ENCODE measurements around the gene FAM171A2. TPM values are rescaled to one million over a fixed set of nuclear protein-coding genes. Genes with fewer than 3 reads are reported as not detected.

Gene FAM171A2
- total and polyA plus RNA-seq, 3 experiments from 2014 or later = 0.28 to 0.35 (median 0.33) TPM

DNA sequence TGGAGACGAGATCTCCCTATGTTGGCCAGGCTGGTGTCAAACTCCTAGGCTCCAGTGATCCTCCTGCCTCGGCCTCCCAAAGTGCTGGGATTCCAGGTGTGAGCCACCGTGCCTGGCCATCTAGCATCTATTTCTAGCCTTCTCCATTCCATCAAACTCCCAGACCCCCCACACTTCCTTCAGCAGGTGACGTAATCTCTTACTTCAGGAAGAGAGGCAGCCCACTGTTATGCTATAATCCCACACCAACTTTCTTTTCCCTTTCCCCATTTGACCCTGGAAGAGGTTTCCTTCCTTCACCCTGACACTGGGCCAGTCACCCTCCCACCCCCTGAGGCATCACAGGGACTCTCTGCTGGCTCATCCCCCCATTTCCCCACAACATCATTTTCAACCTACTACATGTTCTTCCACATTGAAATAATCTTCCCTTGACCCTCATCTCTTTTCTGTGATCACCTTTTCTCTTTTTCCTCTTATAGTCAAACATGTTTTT lies 18.2 kb upstream of the FAM171A2 start:
- POLR2A ChIA-PET = no interaction called here
- H3K9me3 Mint-ChIP-seq = no peaks in the 10 kb centered on the region
- H3K4me3 ChIP-seq (ENCODE audit: low read length) = no peak overlapping the region
- H3K36me3 ChIP-seq (ENCODE audit: insufficient read depth, low read length) = no peaks in the 10 kb centered on the region
- H3K27ac ChIP-seq (ENCODE audit: low read depth, low read length) = no peak overlapping the region
- H3K27ac Mint-ChIP-seq = no peak overlapping the region
- H3K4me1 ChIP-seq (ENCODE audit: insufficient read depth, low read length) = peaks cover 10% of the 10 kb centered on the region
- H3K27me3 Mint-ChIP-seq = peaks cover 15 to 44% of the 10 kb centered on the region in 2 donors
- peaks cover 8% of the 10 kb centered on the region for H3K27me3 ChIP-seq (ENCODE audit: insufficient read depth, low read length, poor library complexity, severe bottlenecking)
- DNase-seq = no peak
- CTCF ChIA-PET = interaction anchor here (0.6 kb wide), 1 partner anchor 12 kb away, joined by 3 read pairs; no protein-coding TSS in a partner anchor
- no peak overlapping the region for H3K4me3 Mint-ChIP-seq
- no peaks in the 10 kb centered on the region for H3K9me3 ChIP-seq (ENCODE audit: low read length)
- H3K36me3 Mint-ChIP-seq = no peaks in the 10 kb centered on the region
- peaks cover 9 to 22% (median 15%) of the 10 kb centered on the region in 3 donors for H3K4me1 Mint-ChIP-seq

DNA sequence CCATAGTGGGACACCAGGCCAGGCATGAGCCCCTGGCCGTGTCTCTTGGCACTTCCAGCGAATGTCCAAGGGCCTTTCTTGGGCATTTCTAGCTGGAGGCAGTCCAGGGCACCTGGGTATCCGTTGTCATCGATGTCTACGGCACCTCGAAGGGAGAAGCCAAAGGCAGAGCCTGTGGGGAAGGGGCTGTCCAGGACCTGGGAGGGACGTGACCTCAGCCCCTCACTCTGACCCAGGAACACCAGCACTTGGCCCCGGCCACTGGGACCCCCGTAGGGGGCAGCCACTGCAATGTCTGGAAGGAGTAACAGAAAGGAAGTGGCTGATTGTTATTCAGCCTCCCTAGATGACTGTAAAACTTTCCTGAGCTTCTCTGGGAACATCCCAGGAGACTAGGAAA lies 17.1 kb upstream of the FAM171A2 start:
- Mint-ChIP-seq H3K27me3 (peaks cover 11 to 45% of the 10 kb centered on the region in 2 donors), H3K4me1 (peaks cover 3 to 14% (median 9%) of the 10 kb centered on the region in 3 donors), H3K27ac (no peak overlapping the region), H3K36me3 (no peaks in the 10 kb centered on the region), H3K4me3 (no peak overlapping the region), H3K9me3 (no peaks in the 10 kb centered on the region)
- ChIA-PET CTCF (no interaction called here), POLR2A (no interaction called here)
- Histone ChIP-seq H3K9me3 (ENCODE audit: low read length) (no peaks in the 10 kb centered on the region), H3K27me3 (ENCODE audit: insufficient read depth, low read length, poor library complexity, severe bottlenecking) (peaks cover 3% of the 10 kb centered on the region), H3K36me3 (ENCODE audit: insufficient read depth, low read length) (no peaks in the 10 kb centered on the region), H3K4me1 (ENCODE audit: insufficient read depth, low read length) (peaks cover 3% of the 10 kb centered on the region), H3K4me3 (ENCODE audit: low read length) (no peak overlapping the region), H3K27ac (ENCODE audit: low read depth, low read length) (no peak overlapping the region)
- no peak for DNase-seq

DNA sequence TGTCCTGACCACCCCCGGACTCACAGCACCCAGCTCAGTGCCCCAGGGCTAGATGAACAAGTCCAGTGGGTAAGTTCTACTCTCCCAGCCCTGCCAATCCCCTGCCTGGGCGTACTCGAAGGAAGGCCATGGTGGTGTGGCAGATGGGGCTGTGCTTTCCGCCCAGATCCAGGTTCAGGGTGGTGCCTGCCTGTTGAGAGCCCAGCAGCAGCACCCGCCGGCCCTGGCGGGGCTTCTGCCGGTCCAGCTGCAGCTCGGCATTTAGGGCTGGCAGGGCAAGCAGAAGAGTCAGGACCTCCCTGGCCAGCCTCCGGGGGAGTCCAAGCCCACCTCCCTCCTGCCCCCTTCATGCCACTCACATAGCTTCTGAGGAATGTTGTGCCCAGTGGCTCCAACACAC lies 16.2 kb upstream of the FAM171A2 start:
- Mint-ChIP-seq H3K9me3 (no peaks in the 10 kb centered on the region), H3K4me3 (no peak overlapping the region), H3K4me1 (peaks cover 3 to 12% (median 7%) of the 10 kb centered on the region in 3 donors), H3K27ac (no peak overlapping the region), H3K36me3 (no peaks in the 10 kb centered on the region), H3K27me3 (peaks cover 12 to 44% of the 10 kb centered on the region in 2 donors)
- no peak overlapping the region for H3K4me3 ChIP-seq (ENCODE audit: low read length)
- no peaks in the 10 kb centered on the region for H3K27me3 ChIP-seq (ENCODE audit: insufficient read depth, low read length, poor library complexity, severe bottlenecking)
- H3K4me1 ChIP-seq (ENCODE audit: insufficient read depth, low read length) = no peaks in the 10 kb centered on the region
- POLR2A ChIA-PET = no interaction called here
- no peaks in the 10 kb centered on the region for H3K36me3 ChIP-seq (ENCODE audit: insufficient read depth, low read length)
- H3K9me3 ChIP-seq (ENCODE audit: low read length) = no peaks in the 10 kb centered on the region
- H3K27ac ChIP-seq (ENCODE audit: low read depth, low read length) = no peak overlapping the region
- no peak for DNase-seq
- CTCF ChIA-PET = no interaction called here

DNA sequence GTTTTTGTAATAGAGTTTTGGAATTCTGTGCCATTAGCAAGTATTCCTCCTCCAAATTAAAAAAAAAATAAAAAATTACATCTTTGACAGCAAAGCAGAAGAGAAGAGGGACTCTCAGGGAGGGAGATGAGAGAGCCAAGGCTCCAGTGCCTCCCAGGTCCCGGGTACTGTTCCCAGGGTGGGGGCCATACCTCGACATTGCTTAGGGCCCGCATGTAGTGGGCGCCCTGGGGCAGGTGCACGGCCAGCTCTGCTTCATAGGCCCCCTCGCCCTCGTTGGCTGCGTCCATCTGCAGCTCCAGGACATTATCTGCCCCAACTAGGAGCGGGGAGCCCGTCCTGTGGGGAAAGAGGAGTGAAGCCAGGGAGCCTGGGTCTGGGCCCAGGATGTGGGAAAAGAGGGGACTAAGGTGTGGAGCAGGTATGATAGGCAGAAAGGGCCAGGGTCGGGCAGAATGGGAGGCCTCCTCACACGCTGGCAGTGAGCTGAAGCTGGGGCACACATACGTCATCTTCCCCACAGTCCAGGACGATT lies 14.6 kb upstream of the FAM171A2 start:
- CTCF ChIA-PET = no interaction called here
- H3K9me3 Mint-ChIP-seq = no peaks in the 10 kb centered on the region
- H3K4me1 ChIP-seq (ENCODE audit: insufficient read depth, low read length) = no peaks in the 10 kb centered on the region

DNA sequence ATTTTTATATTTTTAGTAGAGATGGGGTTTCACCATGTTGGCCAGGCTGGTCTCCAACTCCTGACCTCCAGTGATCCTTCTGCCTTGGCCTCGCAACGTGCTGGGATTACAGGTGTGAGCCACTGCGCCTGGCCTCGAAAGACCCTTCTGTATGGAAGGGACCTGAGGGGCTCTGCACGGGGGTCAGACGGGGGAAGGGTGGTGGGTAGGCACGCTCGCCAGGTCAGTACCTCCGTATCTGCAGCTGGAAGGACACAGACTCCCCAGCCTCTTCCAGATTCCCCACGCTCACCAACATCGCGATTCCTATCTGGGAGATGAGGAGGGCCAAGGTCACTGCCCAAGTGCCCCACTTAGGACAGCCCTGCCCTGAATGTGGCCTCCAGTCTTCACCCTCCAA lies 13.1 kb upstream of the FAM171A2 start:
- no peaks in the 10 kb centered on the region for H3K9me3 ChIP-seq (ENCODE audit: low read length)
- ChIA-PET CTCF (interaction anchor here (0.7 kb wide), 1 partner anchor 155 kb away, joined by 3 read pairs; no protein-coding TSS in a partner anchor), POLR2A (no interaction called here)
- H3K4me1 ChIP-seq (ENCODE audit: insufficient read depth, low read length) = no peaks in the 10 kb centered on the region
- no peaks in the 10 kb centered on the region for H3K27me3 ChIP-seq (ENCODE audit: insufficient read depth, low read length, poor library complexity, severe bottlenecking)
- H3K4me1 Mint-ChIP-seq = peaks cover 0 to 4% (median 0%) of the 10 kb centered on the region in 3 donors
- no peak overlapping the region for H3K4me3 ChIP-seq (ENCODE audit: low read length)
- no peaks in the 10 kb centered on the region for H3K36me3 ChIP-seq (ENCODE audit: insufficient read depth, low read length)
- peaks cover 6 to 32% of the 10 kb centered on the region in 2 donors for H3K27me3 Mint-ChIP-seq
- no peak overlapping the region for H3K4me3 Mint-ChIP-seq
- H3K9me3 Mint-ChIP-seq = no peaks in the 10 kb centered on the region
- no peak overlapping the region for H3K27ac Mint-ChIP-seq
- no peak for DNase-seq
- H3K36me3 Mint-ChIP-seq = no peaks in the 10 kb centered on the region
- no peak overlapping the region for H3K27ac ChIP-seq (ENCODE audit: low read depth, low read length)

More for the DNA sequence above, 14.6 kb upstream of the FAM171A2 start:
- Mint-ChIP-seq H3K4me1 (peaks cover 0 to 4% (median 0%) of the 10 kb centered on the region in 3 donors), H3K27me3 (peaks cover 6 to 37% of the 10 kb centered on the region in 2 donors), H3K4me3 (no peak overlapping the region), H3K27ac (no peak overlapping the region), H3K36me3 (no peaks in the 10 kb centered on the region)
- Histone ChIP-seq H3K36me3 (ENCODE audit: insufficient read depth, low read length) (no peaks in the 10 kb centered on the region), H3K4me3 (ENCODE audit: low read length) (no peak overlapping the region), H3K27ac (ENCODE audit: low read depth, low read length) (no peak overlapping the region), H3K9me3 (ENCODE audit: low read length) (no peaks in the 10 kb centered on the region), H3K27me3 (ENCODE audit: insufficient read depth, low read length, poor library complexity, severe bottlenecking) (no peaks in the 10 kb centered on the region)
- no peak for DNase-seq
- POLR2A ChIA-PET = no interaction called here

DNA sequence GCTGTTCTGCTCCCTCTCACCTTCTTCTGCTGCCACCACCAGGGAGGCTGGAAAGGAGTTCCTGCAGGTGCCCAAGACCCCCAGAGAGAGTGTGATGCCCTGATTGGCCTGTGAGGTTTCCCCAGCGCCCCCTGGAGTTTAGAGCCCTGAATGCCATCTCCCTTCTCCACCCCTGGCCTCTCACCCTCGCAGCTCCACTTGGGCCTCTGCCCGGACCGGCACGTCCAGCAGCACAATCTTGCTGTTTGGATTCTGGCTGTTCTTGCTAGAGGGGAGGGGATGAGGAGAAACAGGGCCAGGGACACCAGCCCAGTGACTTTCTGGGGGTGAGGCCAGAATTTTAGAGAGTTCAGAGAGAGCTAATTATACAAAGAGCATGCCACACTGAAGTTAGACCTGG lies 12.5 kb upstream of the FAM171A2 start:
- Mint-ChIP-seq H3K27ac (no peak overlapping the region), H3K9me3 (no peaks in the 10 kb centered on the region), H3K4me1 (peaks cover 0 to 4% (median 0%) of the 10 kb centered on the region in 3 donors), H3K27me3 (peaks cover 6 to 35% of the 10 kb centered on the region in 2 donors), H3K36me3 (no peaks in the 10 kb centered on the region), H3K4me3 (no peak overlapping the region)
- CTCF ChIA-PET = no interaction called here
- Histone ChIP-seq H3K9me3 (ENCODE audit: low read length) (no peaks in the 10 kb centered on the region), H3K4me1 (ENCODE audit: insufficient read depth, low read length) (no peaks in the 10 kb centered on the region), H3K36me3 (ENCODE audit: insufficient read depth, low read length) (no peaks in the 10 kb centered on the region), H3K27ac (ENCODE audit: low read depth, low read length) (no peak overlapping the region), H3K4me3 (ENCODE audit: low read length) (no peak overlapping the region), H3K27me3 (ENCODE audit: insufficient read depth, low read length, poor library complexity, severe bottlenecking) (no peaks in the 10 kb centered on the region)
- DNase-seq = no peak
- POLR2A ChIA-PET = no interaction called here

DNA sequence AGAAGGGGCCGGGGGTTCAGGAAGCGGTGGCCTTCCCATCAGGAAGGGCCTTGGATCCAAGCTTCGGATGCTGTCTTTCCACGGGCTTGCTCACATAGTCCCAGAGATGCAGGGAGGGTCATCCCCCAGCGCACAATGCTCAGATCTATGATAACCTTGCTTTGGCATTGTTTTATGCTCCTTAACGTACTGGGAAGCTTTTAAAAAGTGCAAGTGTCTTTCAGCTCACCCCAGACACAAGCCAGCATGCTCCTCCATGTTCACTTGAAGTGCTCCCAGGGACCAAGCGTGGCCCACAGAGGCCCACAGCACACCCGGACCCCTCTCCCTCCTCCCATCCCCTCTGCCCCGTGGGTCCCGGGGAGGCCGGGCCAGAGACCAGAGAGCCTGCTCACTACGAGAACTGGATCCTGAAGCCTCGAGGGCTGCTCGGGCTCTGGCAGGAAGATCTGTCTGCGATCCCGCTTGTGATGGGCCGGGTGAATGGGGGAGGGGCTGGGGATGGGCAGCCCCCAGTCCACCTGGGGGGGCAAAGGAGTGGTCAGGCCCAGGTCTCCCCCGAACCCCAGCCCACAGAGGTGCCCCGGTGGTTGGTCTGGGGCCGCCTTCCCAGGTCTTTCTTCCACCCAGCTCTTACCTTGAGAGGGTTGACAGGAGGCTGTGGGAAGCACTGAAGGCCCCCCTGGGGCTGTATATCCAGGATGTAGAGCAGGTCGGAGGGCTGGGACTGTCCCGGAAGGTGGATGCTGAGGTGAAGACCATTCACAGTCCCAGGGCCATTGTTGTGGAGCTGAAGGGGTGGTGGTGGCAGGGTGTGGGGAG lies 11.8 kb upstream of the FAM171A2 start:
- POLR2A ChIA-PET = no interaction called here
- H3K36me3 Mint-ChIP-seq = no peaks in the 10 kb centered on the region
- CTCF ChIA-PET = no interaction called here

More for the DNA sequence above, 11.8 kb upstream of the FAM171A2 start:
- Histone ChIP-seq H3K4me1 (ENCODE audit: insufficient read depth, low read length) (no peaks in the 10 kb centered on the region), H3K27ac (ENCODE audit: low read depth, low read length) (no peak overlapping the region), H3K36me3 (ENCODE audit: insufficient read depth, low read length) (no peaks in the 10 kb centered on the region), H3K27me3 (ENCODE audit: insufficient read depth, low read length, poor library complexity, severe bottlenecking) (no peaks in the 10 kb centered on the region), H3K9me3 (ENCODE audit: low read length) (no peaks in the 10 kb centered on the region), H3K4me3 (ENCODE audit: low read length) (no peak overlapping the region)
- Mint-ChIP-seq H3K27me3 (peaks cover 6 to 35% of the 10 kb centered on the region in 2 donors), H3K9me3 (no peaks in the 10 kb centered on the region), H3K27ac (no peak overlapping the region), H3K4me1 (peaks cover 0 to 4% (median 0%) of the 10 kb centered on the region in 3 donors), H3K4me3 (no peak overlapping the region)
- DNase-seq = no peak
